ENCODE data around the gene ATOSB. TPM values are rescaled to one million over a fixed set of nuclear protein-coding genes. Genes with fewer than 3 reads are reported as not detected.

Gene ATOSB
- total and polyA plus RNA-seq, 8 donors = 13.1 to 30.9 (median 14.6) TPM

- Histone ChIP-seq H3K27me3 (no peaks in the 10 kb centered on the region), H3K27ac (no peak overlapping the region), H3K9me3 (no peaks in the 10 kb centered on the region), H3K4me1 (peaks cover 11 to 39% of the 10 kb centered on the region in 2 donors), H3K4me3 (no peak overlapping the region), H3K36me3 (peaks cover 0 to 23% of the 10 kb centered on the region in 2 donors)
- no peak for TF ChIP-seq CTCF (IDR thresholded peaks at IDR 0.05)
- no peak for DNase-seq
- intact Hi-C loops (cut with DNase I) = no loop called here
- ATAC-seq = no peak
Measured at GRCh38 chr9:35074791-35075190, 40.9 kb downstream of the ATOSB start.

GRCh38 chr9:35074141-35074540, 41.5 kb downstream of the ATOSB start:
- H3K9me3 ChIP-seq = no peaks in the 10 kb centered on the region
- no peak for TF ChIP-seq CTCF (IDR thresholded peaks at IDR 0.05)
- no peaks in the 10 kb centered on the region for H3K27me3 ChIP-seq
- H3K4me1 ChIP-seq = peaks cover 15 to 43% of the 10 kb centered on the region in 2 donors
- H3K4me3 ChIP-seq = no peak overlapping the region
- no peak overlapping the region for H3K27ac ChIP-seq
- ATAC-seq = no peak
- peaks cover 0 to 23% of the 10 kb centered on the region in 2 donors for H3K36me3 ChIP-seq
- no peak for DNase-seq
- intact Hi-C loops (cut with DNase I) = no loop called here

- Histone ChIP-seq H3K4me3 (peak overlapping the region in 1 of 2 donors; percentile 98), H3K27me3 (no peaks in the 10 kb centered on the region), H3K27ac (peak overlapping the region; percentile 49 to 100), H3K4me1 (peaks cover 15 to 43% of the 10 kb centered on the region in 2 donors), H3K36me3 (peaks cover 0 to 30% of the 10 kb centered on the region in 2 donors), H3K9me3 (no peaks in the 10 kb centered on the region)
- DNase-seq = no peak
- no peak for TF ChIP-seq CTCF (IDR thresholded peaks at IDR 0.05)
- ATAC-seq = no peak
- intact Hi-C loops (cut with DNase I) = no loop called here
Measured at GRCh38 chr9:35073279-35073612, 42.4 kb downstream of the ATOSB start.

- no peak for TF ChIP-seq CTCF (IDR thresholded peaks at IDR 0.05)
- H3K27me3 ChIP-seq = no peaks in the 10 kb centered on the region
Measured at GRCh38 chr9:35072461-35073278, 43.0 kb downstream of the ATOSB start, which contains the start of gene VCP. Gene VCP (minus strand): TSS chr9:35072625. CDS start chr9:35072353, 272 bp downstream.

GRCh38 chr9:35071814-35072460, 43.7 kb downstream of the ATOSB start:
- ATAC-seq (peak; percentile 84), DNase-seq (peak; percentile 81 to 96 (median 88))
- Histone ChIP-seq H3K4me1 (peaks cover 15 to 50% of the 10 kb centered on the region in 2 donors), H3K27me3 (no peaks in the 10 kb centered on the region), H3K9me3 (no peaks in the 10 kb centered on the region), H3K4me3 (peak overlapping the region; percentile 98), H3K36me3 (peaks cover 3 to 43% of the 10 kb centered on the region in 2 donors), H3K27ac (peak overlapping the region; percentile 100)
- intact Hi-C loops (cut with DNase I) = no loop called here
- peak; percentile 20 to 32 for TF ChIP-seq CTCF (IDR thresholded peaks at IDR 0.05)

More at GRCh38 chr9:35072461-35073278, 43.0 kb downstream of the ATOSB start, which contains the start of gene VCP:
- Histone ChIP-seq H3K4me1 (peaks cover 15 to 44% of the 10 kb centered on the region in 2 donors), H3K4me3 (peak within 1 kb of the TSS; percentile 98), H3K36me3 (peaks cover 0 to 36% of the 10 kb centered on the region in 2 donors), H3K9me3 (no peaks in the 10 kb centered on the region), H3K27ac (peak within 1 kb of the TSS; percentile 100)
- DNase-seq (peak; percentile 97 to 99 (median 98)), ATAC-seq (peak; percentile 93)
- intact Hi-C loops (cut with DNase I) = no loop called here
